ENCODE data around the gene NR0B1. TPM values are rescaled to one million over a fixed set of nuclear protein-coding genes. Genes with fewer than 3 reads are reported as not detected.

NR0B1 gene
- total RNA-seq, 4 donors from 2014 or later: not detected

DNA sequence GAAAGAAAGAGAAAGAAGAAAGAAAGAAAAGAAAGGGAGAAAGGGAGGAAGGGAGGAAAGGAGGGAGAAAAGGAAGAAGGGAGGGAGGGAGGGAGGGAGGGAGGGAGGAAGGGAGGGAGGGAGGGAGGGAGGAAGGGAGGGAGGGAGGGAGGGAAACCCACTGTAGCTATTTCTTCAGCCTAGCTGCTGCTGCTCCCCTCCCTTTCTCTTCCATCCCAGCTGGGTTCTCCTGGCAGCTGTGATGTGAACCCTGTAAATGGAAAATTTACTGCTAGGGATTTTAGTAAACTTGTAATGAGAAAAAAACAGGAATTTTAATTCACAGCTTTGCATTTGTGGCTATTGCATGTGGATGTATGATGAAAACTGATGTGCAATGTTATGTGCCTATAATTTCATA lies 8.0 kb downstream of the NR0B1 start:
- no peak overlapping the region for H3K4me3 ChIP-seq
- ATAC-seq: no peak
- H3K27ac ChIP-seq: no peak overlapping the region
- no peaks in the 10 kb centered on the region for H3K9me3 ChIP-seq
- H3K4me1 ChIP-seq: no peaks in the 10 kb centered on the region
- no peaks in the 10 kb centered on the region for H3K36me3 ChIP-seq
- TF ChIP-seq POLR2A (IDR thresholded peaks at IDR 0.05) (no peak), EP300 (IDR thresholded peaks at IDR 0.05) (no peak), POLR2AphosphoS5 (IDR thresholded peaks at IDR 0.05) (no peak)
- TF ChIP-seq, protein P1, sequence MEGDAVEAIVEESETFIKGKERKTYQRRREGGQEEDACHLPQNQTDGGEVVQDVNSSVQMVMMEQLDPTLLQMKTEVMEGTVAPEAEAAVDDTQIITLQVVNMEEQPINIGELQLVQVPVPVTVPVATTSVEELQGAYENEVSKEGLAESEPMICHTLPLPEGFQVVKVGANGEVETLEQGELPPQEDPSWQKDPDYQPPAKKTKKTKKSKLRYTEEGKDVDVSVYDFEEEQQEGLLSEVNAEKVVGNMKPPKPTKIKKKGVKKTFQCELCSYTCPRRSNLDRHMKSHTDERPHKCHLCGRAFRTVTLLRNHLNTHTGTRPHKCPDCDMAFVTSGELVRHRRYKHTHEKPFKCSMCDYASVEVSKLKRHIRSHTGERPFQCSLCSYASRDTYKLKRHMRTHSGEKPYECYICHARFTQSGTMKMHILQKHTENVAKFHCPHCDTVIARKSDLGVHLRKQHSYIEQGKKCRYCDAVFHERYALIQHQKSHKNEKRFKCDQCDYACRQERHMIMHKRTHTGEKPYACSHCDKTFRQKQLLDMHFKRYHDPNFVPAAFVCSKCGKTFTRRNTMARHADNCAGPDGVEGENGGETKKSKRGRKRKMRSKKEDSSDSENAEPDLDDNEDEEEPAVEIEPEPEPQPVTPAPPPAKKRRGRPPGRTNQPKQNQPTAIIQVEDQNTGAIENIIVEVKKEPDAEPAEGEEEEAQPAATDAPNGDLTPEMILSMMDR (IDR thresholded peaks at IDR 0.05): no peak
- H3K27me3 ChIP-seq: no peaks in the 10 kb centered on the region

DNA sequence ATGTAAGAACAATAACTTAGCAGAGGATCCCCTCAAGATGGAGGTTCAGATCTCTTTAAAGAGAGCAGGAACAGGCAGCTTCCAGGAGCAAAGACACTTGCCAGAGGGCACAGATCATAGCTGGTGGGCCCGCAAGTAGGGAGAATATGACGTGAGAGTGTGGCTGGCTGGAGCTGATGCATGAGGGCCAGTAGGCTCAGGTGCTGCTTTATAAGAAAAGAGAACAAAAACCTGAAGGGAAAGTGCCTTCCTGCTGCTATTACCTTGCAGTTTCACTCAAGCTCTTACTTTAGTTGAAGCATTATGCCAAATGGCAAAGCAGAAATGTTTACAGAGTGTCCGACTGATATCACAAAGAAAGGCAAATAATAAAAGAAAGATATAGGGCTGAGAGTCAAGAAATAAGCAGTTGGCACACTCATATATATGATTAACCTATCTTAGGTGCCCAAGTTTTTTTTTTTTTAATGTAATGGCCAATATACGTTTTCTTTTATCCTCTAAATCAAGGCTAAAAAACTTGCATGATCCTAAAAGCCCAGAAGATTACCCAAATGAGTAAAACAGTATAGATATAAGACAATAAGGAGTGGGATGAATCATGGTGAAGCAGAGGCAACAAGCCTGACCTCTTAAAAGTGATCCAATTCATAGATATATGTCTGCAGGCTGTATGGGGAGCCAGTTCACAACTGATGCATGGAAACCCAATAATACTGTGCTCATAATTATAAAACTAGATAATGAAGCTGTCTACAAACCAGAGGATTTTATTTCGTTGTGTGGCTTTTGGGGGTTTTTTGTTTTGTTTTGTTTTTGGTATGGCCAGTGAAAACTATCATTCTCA lies 12.6 kb downstream of the NR0B1 start:
- H3K9me3 ChIP-seq: no peaks in the 10 kb centered on the region
- no peaks in the 10 kb centered on the region for H3K36me3 ChIP-seq
- H3K27ac ChIP-seq: no peak overlapping the region
- no peaks in the 10 kb centered on the region for H3K27me3 ChIP-seq
- H3K4me1 ChIP-seq: no peaks in the 10 kb centered on the region
- H3K4me3 ChIP-seq: no peak overlapping the region
- 44 to 83% methylated on average over 5 of the region's 5 CpGs for WGBS, 2 donors (ENCODE audit: low coverage in 1 of 2)
- TF ChIP-seq POLR2AphosphoS5 (IDR thresholded peaks at IDR 0.05) (no peak), POLR2A (IDR thresholded peaks at IDR 0.05) (no peak), EP300 (IDR thresholded peaks at IDR 0.05) (no peak)
- TF ChIP-seq, protein P1 (IDR thresholded peaks at IDR 0.05): no peak
- ATAC-seq: no peak

DNA sequence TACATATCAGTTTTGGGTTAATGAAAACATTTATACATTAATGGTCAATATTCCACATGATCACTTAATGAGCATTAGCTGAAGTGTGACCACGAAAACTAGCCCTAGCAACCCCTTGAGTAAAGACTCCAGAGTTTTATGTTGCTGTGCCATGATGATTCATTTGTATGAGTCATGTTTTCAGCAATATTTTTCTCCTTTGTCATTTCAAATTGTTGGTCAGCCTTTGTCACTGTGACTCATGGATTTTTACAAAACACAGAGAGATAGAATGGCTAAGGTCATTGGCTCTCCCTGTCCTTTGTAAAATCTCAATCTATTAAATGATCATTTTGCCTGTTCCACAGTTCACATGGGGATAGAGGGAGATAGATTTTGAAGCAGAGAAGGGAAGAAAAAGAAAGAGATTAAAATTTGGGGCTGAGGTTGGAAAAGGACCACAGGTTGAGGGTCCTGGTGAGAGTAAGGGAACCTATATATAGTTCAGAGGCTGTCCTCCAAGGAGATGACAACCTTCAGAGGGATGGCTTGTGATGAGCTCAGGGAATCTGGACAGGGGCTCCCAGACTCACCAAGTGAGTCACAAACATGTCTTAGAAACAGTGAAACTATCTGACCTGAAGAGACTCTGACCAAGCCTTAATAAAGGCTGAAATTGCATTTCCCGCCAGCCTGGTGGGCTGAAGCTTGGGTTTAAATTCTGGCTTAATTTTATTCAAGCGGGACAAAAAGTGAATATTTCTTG lies 25.6 kb downstream of the NR0B1 start:
- Histone ChIP-seq H3K27me3 (no peaks in the 10 kb centered on the region), H3K36me3 (no peaks in the 10 kb centered on the region), H3K27ac (no peak overlapping the region), H3K4me3 (no peak overlapping the region), H3K9me3 (no peaks in the 10 kb centered on the region), H3K4me1 (no peaks in the 10 kb centered on the region)
- no peak for TF ChIP-seq POLR2A (IDR thresholded peaks at IDR 0.05)
- peak; percentile 74 for ATAC-seq
- 55 to 66% methylated on average over 2 to 3 of the region's 3 CpGs for WGBS, 2 donors (ENCODE audit: low coverage in 1 of 2)

DNA sequence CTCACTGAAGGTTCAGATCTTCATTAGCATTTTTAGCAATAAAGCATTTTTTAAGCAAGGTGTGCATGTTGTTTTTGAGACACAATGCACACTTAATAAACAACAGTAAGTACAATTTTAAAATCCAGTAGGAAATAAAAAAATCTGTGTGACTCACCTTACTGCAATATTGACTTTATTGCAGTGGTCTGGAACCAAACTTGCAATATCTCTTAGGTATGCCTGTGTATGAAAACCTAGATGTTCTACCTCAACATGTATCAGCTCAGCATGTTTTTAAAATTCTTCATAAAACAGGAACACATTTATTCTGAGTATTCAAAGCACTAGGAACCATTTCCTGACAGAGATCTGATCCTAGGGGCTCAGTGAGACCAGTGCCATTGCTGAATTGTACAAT lies 26.7 kb downstream of the NR0B1 start:
- Histone ChIP-seq H3K4me1 (no peaks in the 10 kb centered on the region), H3K9me3 (no peaks in the 10 kb centered on the region), H3K4me3 (no peak overlapping the region), H3K36me3 (no peaks in the 10 kb centered on the region), H3K27ac (no peak overlapping the region), H3K27me3 (no peaks in the 10 kb centered on the region)
- no peak for ATAC-seq
- TF ChIP-seq POLR2AphosphoS5 (IDR thresholded peaks at IDR 0.05) (no peak), EP300 (IDR thresholded peaks at IDR 0.05) (no peak), POLR2A (IDR thresholded peaks at IDR 0.05) (no peak)
- TF ChIP-seq, protein P1 (IDR thresholded peaks at IDR 0.05): no peak

DNA sequence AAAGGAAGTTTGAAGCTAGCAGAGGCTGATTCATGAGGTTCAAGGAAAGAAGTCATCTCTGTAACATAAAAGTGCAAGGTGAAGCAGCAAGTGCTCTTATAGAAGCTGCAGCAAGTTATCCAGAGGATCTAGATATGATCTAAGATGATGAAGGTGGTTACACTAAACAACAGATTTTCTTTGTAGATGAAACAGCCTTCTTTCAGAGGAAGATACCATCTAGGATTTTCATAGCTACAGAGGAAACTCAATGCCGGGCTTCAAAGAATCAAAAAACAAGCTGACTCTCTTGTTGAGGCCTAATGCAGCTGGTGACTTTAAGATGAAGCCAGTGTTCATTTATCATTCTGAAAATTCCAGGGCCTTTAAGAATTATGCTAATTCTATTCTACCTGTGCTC lies 28.8 kb downstream of the NR0B1 start:
- 92% methylated on average over 1 of the region's 1 CpG; no CpG with 5 or more reads in 1 of the 2 donors for WGBS, 2 donors (ENCODE audit: low coverage in 1 of 2)
- H3K9me3 ChIP-seq: no peaks in the 10 kb centered on the region
- H3K27me3 ChIP-seq: no peaks in the 10 kb centered on the region
- no peaks in the 10 kb centered on the region for H3K36me3 ChIP-seq
- ATAC-seq: no peak
- no peaks in the 10 kb centered on the region for H3K4me1 ChIP-seq
- H3K4me3 ChIP-seq: no peak overlapping the region
- no peak overlapping the region for H3K27ac ChIP-seq
- TF ChIP-seq, protein P1 (IDR thresholded peaks at IDR 0.05): no peak
- TF ChIP-seq POLR2A (IDR thresholded peaks at IDR 0.05) (no peak), POLR2AphosphoS5 (IDR thresholded peaks at IDR 0.05) (no peak), EP300 (IDR thresholded peaks at IDR 0.05) (no peak)

All from gastroesophageal sphincter (tissue), 4 donors.